DND-41 (cell line): ENCODE results near the gene GALK1.

Source experiments
- ATAC-seq: fragments of 200-7000 bp; cut with Tn5 transposase; 3 replicates; pipeline ENCODE4 v1.9.1; 2021; ENCODE audit warnings: low read depth; ENCODE audit not compliant: insufficient read depth
- DNase-seq: peaks from one replicate; pipeline ENCODE4 v3.0.0-alpha.2; 2020
- H2AFZ ChIP-seq: 2 replicates; pipeline ENCODE4 v1.6.0; 2012; ENCODE audit warnings: low read depth, low read length
- H3K27ac ChIP-seq: 2 replicates; pipeline ENCODE4 v1.5.1; 2012; ENCODE audit warnings: low read length, inconsistent platforms
- H3K27me3 ChIP-seq: fragments of 200-600 bp; sonication (generic); 2 replicates; pipeline ENCODE4 v1.6.0; 2012; ENCODE audit warnings: low read length, mild to moderate bottlenecking, inconsistent platforms; ENCODE audit not compliant: insufficient read depth, poor library complexity
- H3K36me3 ChIP-seq: 2 replicates; pipeline ENCODE4 v1.5.1; 2012; ENCODE audit warnings: low read length, inconsistent platforms; ENCODE audit not compliant: insufficient read depth
- H3K4me1 ChIP-seq: 2 replicates; pipeline ENCODE4 v1.5.1; 2012; ENCODE audit warnings: mild to moderate bottlenecking, low read length; ENCODE audit not compliant: insufficient read depth
- H3K4me2 ChIP-seq: 2 replicates; pipeline ENCODE4 v1.6.0; 2012; ENCODE audit warnings: mild to moderate bottlenecking, moderate library complexity, low read length, inconsistent platforms; ENCODE audit not compliant: insufficient read depth
- H3K4me3 ChIP-seq, 2 experiments: fragments of 200-600 bp in 1 of 2; shearing (Covaris generic) in 1 of 2; 2 replicates each; pipeline ENCODE4 v1.5.1; 2012 to 2016; ENCODE audit warnings: inconsistent platforms in 2 of 2, low read length in 2 of 2, mild to moderate bottlenecking in 2 of 2, low read depth in 1 of 2, moderate library complexity in 1 of 2
- H3K79me2 ChIP-seq: 2 replicates; pipeline ENCODE4 v1.6.0; 2012; ENCODE audit warnings: low read length, inconsistent platforms; ENCODE audit not compliant: insufficient read depth
- H3K9ac ChIP-seq: 2 replicates; pipeline ENCODE4 v1.6.0; 2012; ENCODE audit warnings: low read depth, mild to moderate bottlenecking, inconsistent platforms, low read length, moderate library complexity
- H3K9me3 ChIP-seq: 2 replicates; pipeline ENCODE4 v1.5.1; 2012; ENCODE audit warnings: low read length, moderate library complexity, mild to moderate bottlenecking, inconsistent platforms; ENCODE audit not compliant: insufficient read depth, severe bottlenecking
- H4K20me1 ChIP-seq: 2 replicates; pipeline ENCODE4 v1.6.0; 2012; ENCODE audit warnings: low read length; ENCODE audit not compliant: insufficient read depth
- CTCF ChIP-seq: IDR thresholded peaks from 2 replicates; pipeline ENCODE4 v1.5.1; 2012; ENCODE audit warnings: borderline replicate concordance, low read length, moderate library complexity, mild to moderate bottlenecking; ENCODE audit not compliant: poor library complexity, severe bottlenecking; ENCODE audit errors: extremely low read depth
- EZH2 ChIP-seq: IDR thresholded peaks from 3 replicates; pipeline ENCODE4 v1.6.1; 2012; ENCODE audit warnings: borderline replicate concordance, low read depth, mild to moderate bottlenecking, moderate library complexity, low read length, inconsistent platforms; ENCODE audit not compliant: severe bottlenecking

GALK1 gene

GRCh38 chr17:75722076-75722475, 42.9 kb downstream of the GALK1 start:
- Histone ChIP-seq H3K4me2 (no peak overlapping the region), H3K27me3 (peaks cover 24% of the 10 kb centered on the region), H4K20me1 (0 out of 2 replicates have a peak, but pooled peaks cover 6% of the 10 kb centered on the region), H3K4me3 (no peak overlapping the region), H3K9ac (no peak overlapping the region), H3K36me3 (no peaks in the 10 kb centered on the region), H3K9me3 (no peaks in the 10 kb centered on the region), H3K79me2 (no peaks in the 10 kb centered on the region), H3K27ac (no peak overlapping the region), H3K4me1 (peaks cover 5% of the 10 kb centered on the region), H2AFZ (no peak overlapping the region)
- DNase-seq (no peak), ATAC-seq (no peak)
- TF ChIP-seq EZH2 (no peak), CTCF (no peak)

- Histone ChIP-seq H2AFZ (no peak overlapping the region), H3K27me3 (peaks cover 24% of the 10 kb centered on the region), H3K4me3 (no peak overlapping the region)
Observed at GRCh38 chr17:75721463-75722011, 43.5 kb downstream of the GALK1 start.

GRCh38 chr17:75720656-75721462, 44.1 kb downstream of the GALK1 start, which contains the start of gene ITGB4:
TSS of gene ITGB4 (plus strand) at chr17:75721459. CDS start at chr17:75724704, 3,245 bp downstream.
- no peaks in the 10 kb centered on the region for H3K79me2 ChIP-seq
- H3K4me2 ChIP-seq: peak within 1 kb of the TSS; percentile 55
- peaks cover 5% of the 10 kb centered on the region for H3K4me1 ChIP-seq
- no peak within 1 kb of the TSS for H3K4me3 ChIP-seq
- no peak within 1 kb of the TSS for H3K9ac ChIP-seq
- H3K36me3 ChIP-seq: no peaks in the 10 kb centered on the region
- 0 out of 2 replicates have a peak, but pooled peaks cover 6% of the 10 kb centered on the region for H4K20me1 ChIP-seq
- H3K27ac ChIP-seq: no peak within 1 kb of the TSS
- TF ChIP-seq CTCF (no peak), EZH2 (peak; percentile 87)
- H3K9me3 ChIP-seq: no peaks in the 10 kb centered on the region
- no peak within 1 kb of the TSS for H2AFZ ChIP-seq
- DNase-seq (peak; percentile 15), ATAC-seq (peak; percentile 76)
- H3K27me3 ChIP-seq: peaks cover 24% of the 10 kb centered on the region

More at GRCh38 chr17:75721463-75722011, 43.5 kb downstream of the GALK1 start:
- H3K36me3 ChIP-seq: no peaks in the 10 kb centered on the region
- DNase-seq (no peak), ATAC-seq (no peak; the same call in 2 of the 3 replicates)
- no peak overlapping the region for H3K27ac ChIP-seq
- H3K9me3 ChIP-seq: no peaks in the 10 kb centered on the region
- H3K9ac ChIP-seq: no peak overlapping the region
- H3K4me2 ChIP-seq: no peak overlapping the region
- 0 out of 2 replicates have a peak, but pooled peaks cover 6% of the 10 kb centered on the region for H4K20me1 ChIP-seq
- H3K79me2 ChIP-seq: no peaks in the 10 kb centered on the region
- TF ChIP-seq CTCF (no peak), EZH2 (no peak)
- peaks cover 5% of the 10 kb centered on the region for H3K4me1 ChIP-seq
